Measurements from ENCODE around the gene CMTM8. TPM values are rescaled to one million over a fixed set of nuclear protein-coding genes. Genes with fewer than 3 reads are reported as not detected.

Gene CMTM8
- total and polyA plus RNA-seq, 10 of the 15 experiments (the other 5 are each of a cell fraction or from before 2014, with no cell fraction given): 0.11 to 0.23 TPM; not detected in 8

DNA sequence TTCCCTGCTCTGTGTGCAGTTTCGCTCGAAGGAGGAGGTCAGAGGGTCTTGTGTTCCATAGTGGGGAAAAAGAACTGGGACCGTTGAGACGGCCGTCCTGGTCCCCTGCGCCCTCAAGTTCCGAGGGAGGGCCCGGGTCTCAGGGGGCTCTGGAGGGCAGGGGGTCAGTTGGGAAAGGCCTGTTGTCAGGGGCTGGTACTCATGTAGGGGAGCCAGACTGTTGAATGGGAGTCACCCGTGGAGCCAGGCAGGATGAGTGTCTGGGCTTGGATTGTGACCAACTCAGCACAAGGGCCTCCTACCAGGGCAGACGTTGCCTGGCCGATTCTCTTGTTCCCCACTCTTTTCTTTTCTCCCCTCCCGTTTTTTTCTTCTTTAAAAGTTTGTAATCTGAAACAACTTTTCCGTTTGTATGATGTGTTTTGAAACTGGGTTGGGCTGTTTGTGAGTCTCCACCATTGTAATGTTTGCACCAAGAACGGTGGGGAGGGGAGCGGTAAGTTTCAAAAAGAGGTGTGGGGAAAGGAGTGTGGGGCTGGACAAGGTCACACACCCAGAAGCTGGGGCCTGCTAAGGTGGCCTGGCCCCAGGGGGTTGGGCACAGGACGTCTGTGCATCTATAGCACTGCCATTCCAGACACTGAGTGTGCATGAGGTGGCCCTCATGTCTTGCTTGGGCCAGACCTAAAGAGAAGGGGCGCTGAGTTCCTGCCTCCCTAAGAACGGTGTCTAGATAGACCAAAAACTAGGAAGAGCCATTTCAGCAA is 154.2 kb downstream of the CMTM8 start (continued):
- TF ChIP-seq, protein P1, sequence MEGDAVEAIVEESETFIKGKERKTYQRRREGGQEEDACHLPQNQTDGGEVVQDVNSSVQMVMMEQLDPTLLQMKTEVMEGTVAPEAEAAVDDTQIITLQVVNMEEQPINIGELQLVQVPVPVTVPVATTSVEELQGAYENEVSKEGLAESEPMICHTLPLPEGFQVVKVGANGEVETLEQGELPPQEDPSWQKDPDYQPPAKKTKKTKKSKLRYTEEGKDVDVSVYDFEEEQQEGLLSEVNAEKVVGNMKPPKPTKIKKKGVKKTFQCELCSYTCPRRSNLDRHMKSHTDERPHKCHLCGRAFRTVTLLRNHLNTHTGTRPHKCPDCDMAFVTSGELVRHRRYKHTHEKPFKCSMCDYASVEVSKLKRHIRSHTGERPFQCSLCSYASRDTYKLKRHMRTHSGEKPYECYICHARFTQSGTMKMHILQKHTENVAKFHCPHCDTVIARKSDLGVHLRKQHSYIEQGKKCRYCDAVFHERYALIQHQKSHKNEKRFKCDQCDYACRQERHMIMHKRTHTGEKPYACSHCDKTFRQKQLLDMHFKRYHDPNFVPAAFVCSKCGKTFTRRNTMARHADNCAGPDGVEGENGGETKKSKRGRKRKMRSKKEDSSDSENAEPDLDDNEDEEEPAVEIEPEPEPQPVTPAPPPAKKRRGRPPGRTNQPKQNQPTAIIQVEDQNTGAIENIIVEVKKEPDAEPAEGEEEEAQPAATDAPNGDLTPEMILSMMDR (IDR thresholded peaks at IDR 0.05 in 2 of 3, conservative IDR thresholded peaks at IDR 0.05 in 1 of 3; ENCODE audit: control insufficient read depth in 2 of 3, extremely low read depth in 1 of 3, insufficient read depth in 1 of 3, low read depth in 3 of 3, low read length in 3 of 3): no peak
- TF ChIP-seq, protein P2, sequence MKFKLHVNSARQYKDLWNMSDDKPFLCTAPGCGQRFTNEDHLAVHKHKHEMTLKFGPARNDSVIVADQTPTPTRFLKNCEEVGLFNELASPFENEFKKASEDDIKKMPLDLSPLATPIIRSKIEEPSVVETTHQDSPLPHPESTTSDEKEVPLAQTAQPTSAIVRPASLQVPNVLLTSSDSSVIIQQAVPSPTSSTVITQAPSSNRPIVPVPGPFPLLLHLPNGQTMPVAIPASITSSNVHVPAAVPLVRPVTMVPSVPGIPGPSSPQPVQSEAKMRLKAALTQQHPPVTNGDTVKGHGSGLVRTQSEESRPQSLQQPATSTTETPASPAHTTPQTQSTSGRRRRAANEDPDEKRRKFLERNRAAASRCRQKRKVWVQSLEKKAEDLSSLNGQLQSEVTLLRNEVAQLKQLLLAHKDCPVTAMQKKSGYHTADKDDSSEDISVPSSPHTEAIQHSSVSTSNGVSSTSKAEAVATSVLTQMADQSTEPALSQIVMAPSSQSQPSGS (IDR thresholded peaks at IDR 0.05; ENCODE audit: low read length): no peak
- TF ChIP-seq CBX3 (IDR thresholded peaks at IDR 0.05; ENCODE audit: borderline replicate concordance, low read depth) (no peak), POU2F2 (IDR thresholded peaks at IDR 0.05; ENCODE audit: borderline replicate concordance, low read depth, low read length) (no peak)

GRCh38 chr3:32395496-32395895 is 157.0 kb downstream of the CMTM8 start:
- POLR2A ChIA-PET: interaction anchor here (0.8 to 1.5 kb wide), 5 partner anchors 8 to 64 kb away, joined by 3 to 7 read pairs (median 4); no protein-coding TSS in a partner anchor
- Histone ChIP-seq H3K27ac (ENCODE audit: control insufficient read depth, insufficient read depth) (no peak overlapping the region), H3K4me3 (no peak overlapping the region), H3K4me1 (ENCODE audit: control insufficient read depth, insufficient read depth, low read length) (peaks cover 4% of the 10 kb centered on the region), H3K9me3 (replicated peaks; ENCODE audit: control insufficient read depth, insufficient read depth, low read length) (no peaks in the 10 kb centered on the region), H3K36me3 (ENCODE audit: control insufficient read depth in 2 of 2, insufficient read depth in 2 of 2, low read length in 1 of 2) (no peaks in the 10 kb centered on the region), H3K27me3 (replicated peaks in 1 of 2; ENCODE audit: control insufficient read depth in 2 of 2, insufficient read depth in 2 of 2, low read length in 1 of 2) (peaks cover 0 to 4% of the 10 kb centered on the region in 2 experiments; a peak in 1 of 4 replicates), H3K79me2 (ENCODE audit: control insufficient read depth, insufficient read depth, low read length) (no peaks in the 10 kb centered on the region), H4K20me1 (ENCODE audit: control insufficient read depth, insufficient read depth) (no peaks in the 10 kb centered on the region; the same call in 1 of the 2 replicates), H2AFZ (ENCODE audit: control insufficient read depth, low read depth, low read length) (no peak overlapping the region), H3K4me2 (ENCODE audit: control insufficient read depth, insufficient read depth) (no peak overlapping the region), H3K9ac (ENCODE audit: control insufficient read depth, insufficient read depth, low read length) (no peak overlapping the region)
- TSS peak; percentile 57 for BruUV-seq (replicated peaks)
- FAIRE-seq: no peak
- ATAC-seq: no peak
- SMC1A ChIA-PET (ENCODE audit: uncharacterized antibody, unreplicated experiment): interaction anchor here (0.8 to 7.9 kb wide), 10 partner anchors 19 to 100 kb away, joined by 3 to 78 read pairs (median 4); no protein-coding TSS in a partner anchor
- RAD21 ChIA-PET (ENCODE audit: unreplicated experiment): interaction anchor here (0.7 to 8.9 kb wide), 11 partner anchors 19 to 73 kb away, joined by 3 to 57 read pairs (median 3); no protein-coding TSS in a partner anchor
- intact Hi-C loops (cut with micrococcal nuclease; ENCODE audit: unreplicated experiment) (no loop called here), in situ Hi-C loops (cut with MboI) (no loop called here)
- no peak for DNase-seq (ENCODE audit: low read depth, low spot score)
- CTCF ChIA-PET: interaction anchor here (0.9 to 7.6 kb wide), 9 partner anchors 17 to 102 kb away, joined by 3 to 102 read pairs (median 4); no protein-coding TSS in a partner anchor
- 44% methylated on average over 2 of the region's 2 CpGs for WGBS (ENCODE audit: insufficient coverage, insufficient replicate concordance, low lambda C conversion rate, missing lambda C conversion rate)
- TF ChIP-seq CBFB (IDR thresholded peaks at IDR 0.05; ENCODE audit: low read depth) (no peak), ZBTB4 (CRISPR knock-in tag; IDR thresholded peaks at IDR 0.05) (no peak), NR2C1 (IDR thresholded peaks at IDR 0.05) (no peak), ELK1 (IDR thresholded peaks at IDR 0.05; ENCODE audit: low read depth, low read length) (no peak), EP300 (IDR thresholded peaks at IDR 0.05; ENCODE audit: borderline replicate concordance in 1 of 2, control insufficient read depth in 1 of 2, low read depth in 2 of 2, low read length in 2 of 2) (no peak)
- TF ChIP-seq, protein P3, sequence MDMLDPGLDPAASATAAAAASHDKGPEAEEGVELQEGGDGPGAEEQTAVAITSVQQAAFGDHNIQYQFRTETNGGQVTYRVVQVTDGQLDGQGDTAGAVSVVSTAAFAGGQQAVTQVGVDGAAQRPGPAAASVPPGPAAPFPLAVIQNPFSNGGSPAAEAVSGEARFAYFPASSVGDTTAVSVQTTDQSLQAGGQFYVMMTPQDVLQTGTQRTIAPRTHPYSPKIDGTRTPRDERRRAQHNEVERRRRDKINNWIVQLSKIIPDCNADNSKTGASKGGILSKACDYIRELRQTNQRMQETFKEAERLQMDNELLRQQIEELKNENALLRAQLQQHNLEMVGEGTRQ (IDR thresholded peaks at IDR 0.05; ENCODE audit: borderline replicate concordance, low read depth, low read length): no peak; the same call in 1 of the 2 replicates
